Renal cortical epithelial cell (primary cell): Measurements from ENCODE around the gene SPNS2. TPM values are rescaled to one million over a fixed set of nuclear protein-coding genes. Genes with fewer than 3 reads are reported as not detected.

ENCODE experiments used
- DNase-seq: peaks from one replicate; pipeline ENCODE4 v3.0.0-alpha.2; 2011; ENCODE audit warnings: low read depth
- total RNA-seq: library from RNA; depleted of rRNA; stranded (reverse); fragments of >200 nt; gene quantifications from 2 replicates; pipeline ENCODE4 v1.2.3, GENCODE V29; 2014

The SPNS2 gene, protein sequence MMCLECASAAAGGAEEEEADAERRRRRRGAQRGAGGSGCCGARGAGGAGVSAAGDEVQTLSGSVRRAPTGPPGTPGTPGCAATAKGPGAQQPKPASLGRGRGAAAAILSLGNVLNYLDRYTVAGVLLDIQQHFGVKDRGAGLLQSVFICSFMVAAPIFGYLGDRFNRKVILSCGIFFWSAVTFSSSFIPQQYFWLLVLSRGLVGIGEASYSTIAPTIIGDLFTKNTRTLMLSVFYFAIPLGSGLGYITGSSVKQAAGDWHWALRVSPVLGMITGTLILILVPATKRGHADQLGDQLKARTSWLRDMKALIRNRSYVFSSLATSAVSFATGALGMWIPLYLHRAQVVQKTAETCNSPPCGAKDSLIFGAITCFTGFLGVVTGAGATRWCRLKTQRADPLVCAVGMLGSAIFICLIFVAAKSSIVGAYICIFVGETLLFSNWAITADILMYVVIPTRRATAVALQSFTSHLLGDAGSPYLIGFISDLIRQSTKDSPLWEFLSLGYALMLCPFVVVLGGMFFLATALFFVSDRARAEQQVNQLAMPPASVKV
- total RNA-seq: 151 and 225 TPM in 2 replicates

DNA sequence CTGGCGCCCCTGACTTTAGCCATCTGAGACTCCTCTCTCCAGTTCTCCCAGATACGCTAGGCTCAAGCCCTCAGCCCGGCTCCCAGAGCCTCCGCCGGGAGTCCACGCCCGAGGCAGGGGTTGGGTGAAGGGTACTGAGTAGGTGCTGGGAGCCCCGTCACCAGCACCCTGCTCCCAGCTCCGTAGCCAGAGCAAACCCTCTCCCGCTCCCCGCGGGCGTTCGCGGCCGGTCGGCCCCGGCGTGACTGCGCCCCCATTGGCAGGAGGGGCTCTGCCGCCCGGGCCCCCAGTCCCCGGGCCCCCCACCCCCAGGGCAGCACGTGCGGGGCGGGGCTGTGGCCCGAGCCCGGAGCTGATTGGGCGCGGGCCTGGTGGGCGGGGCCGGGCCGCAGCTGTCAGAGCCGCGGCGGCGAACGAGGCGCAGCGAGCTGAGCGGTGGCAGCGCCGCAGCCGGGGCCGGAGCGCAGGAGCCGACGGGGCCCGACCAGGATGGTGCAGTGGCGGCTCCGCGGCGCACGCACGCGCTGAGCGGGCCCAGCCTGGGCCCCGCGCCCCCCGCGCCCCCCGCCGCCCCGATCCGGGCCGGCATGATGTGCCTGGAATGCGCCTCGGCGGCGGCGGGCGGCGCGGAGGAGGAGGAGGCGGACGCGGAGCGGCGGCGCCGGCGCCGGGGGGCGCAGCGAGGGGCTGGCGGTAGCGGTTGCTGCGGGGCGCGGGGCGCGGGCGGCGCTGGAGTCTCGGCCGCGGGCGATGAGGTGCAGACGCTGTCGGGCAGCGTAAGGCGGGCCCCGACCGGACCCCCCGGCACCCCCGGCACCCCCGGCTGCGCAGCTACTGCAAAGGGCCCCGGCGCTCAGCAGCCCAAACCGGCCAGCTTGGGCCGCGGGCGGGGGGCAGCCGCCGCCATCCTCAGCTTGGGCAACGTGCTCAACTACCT, at the start of gene SPNS2:
Gene SPNS2 (plus strand): TSS at position 421 of the 937 bp plus-strand sequence. CDS start 167 bp downstream, at position 588.
- DNase-seq: peak; percentile 44

DNA sequence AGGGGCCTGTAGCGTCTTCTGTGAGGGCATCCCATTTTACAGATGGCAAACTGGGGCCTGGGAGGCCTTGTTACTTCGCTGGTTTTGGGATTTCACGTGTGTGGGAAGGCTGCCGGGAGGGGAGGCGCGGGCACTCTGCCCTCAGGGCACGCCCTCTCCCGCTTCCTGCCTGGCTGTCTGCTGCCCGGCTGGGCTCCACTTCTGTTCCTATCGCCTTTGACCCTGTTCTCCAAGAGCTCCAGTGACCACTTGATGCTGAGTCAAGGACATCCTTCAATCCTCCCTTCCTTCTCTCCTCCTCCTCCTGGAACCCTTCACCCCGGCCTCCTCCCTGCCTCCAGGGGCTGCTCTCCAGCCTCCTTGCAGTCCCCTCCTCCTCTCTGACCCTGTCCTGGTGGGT, 48.9 kb upstream of the SPNS2 start:
- no peak for DNase-seq

DNA sequence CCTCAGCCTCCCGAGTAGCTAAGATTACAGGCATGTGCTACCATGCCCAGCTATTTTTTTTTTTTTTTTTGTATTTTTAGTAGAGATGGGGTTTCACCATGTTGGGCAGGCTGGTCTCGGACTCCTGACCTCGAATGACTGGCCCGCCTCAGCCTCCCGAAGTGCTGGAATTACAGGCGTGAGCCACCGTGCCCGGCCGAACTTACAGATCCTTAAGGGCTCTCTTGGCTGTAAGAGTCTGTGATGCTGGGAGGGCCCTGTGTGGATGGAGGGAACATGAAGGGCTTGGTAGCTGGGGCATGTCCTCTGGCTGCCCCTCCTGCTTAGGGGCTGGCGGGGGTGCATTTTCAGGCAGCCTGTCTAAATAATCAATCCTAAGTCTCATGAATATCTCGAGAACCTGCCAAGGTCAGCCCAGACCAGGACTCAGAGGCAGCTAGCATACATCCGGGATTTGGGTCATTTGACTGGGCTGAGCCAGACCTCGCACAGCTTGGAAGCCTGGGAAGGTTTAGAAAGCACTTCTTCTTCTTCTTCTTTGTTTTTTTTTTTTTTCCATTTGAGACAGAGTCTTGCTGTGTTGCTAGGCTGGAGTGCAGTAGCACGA, 47.9 kb upstream of the SPNS2 start:
- DNase-seq: no peak

DNA sequence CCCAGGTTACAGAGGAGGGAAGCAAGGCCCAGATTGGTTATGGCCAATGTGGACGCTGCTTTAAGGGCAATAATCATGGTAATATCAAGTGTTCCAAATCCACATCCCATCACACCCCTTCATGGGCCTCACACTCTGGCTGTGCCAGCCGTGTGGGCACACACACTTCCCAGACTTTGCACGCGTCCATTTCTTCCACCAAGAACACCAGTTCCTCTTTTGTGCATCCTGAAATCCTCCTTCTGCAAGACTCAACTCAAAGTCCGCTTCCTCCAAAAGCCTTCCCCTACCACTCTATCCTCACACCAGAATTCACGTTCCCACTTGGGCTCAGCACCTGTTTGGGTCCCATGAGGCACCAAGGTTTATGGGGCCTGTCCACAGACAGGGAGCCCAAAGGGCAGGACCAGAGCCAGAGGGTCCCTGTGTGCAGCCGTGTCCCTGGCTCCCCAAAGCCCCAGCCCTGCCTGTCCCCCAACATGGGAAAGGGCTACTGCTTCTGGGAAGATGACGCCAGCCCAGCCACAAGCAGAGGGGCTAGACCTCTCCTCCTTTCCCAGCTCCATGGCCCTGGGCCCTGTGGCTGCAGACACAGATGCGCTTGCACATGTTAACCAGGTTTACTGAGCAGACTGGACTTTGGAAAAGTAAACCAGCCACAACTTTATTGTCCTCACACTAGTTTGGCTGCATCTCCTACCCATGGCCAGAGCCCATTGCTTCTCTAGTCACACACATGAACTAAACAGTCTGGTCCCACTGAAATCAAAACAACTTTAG, 44.7 kb upstream of the SPNS2 start:
- no peak for DNase-seq

DNA sequence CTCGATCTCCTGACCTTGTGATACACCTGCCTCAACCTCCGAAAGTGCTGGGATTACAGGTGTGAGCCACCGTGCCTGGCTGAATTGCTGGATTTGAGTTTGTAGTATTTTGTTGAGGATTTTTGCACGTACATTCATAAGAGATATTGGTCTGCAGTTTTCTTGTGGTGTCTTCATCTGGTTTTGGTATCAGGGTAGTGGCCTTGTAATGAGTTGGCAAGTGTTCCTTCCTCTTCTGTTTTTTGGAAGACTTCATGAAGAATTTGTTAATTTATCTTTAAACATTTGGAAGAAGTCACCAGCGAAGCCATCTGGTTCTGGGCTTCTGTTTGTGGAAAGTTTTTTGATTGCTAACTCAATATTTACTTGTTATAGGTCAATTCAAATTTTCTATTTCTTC, 38.0 kb upstream of the SPNS2 start:
- DNase-seq: no peak

DNA sequence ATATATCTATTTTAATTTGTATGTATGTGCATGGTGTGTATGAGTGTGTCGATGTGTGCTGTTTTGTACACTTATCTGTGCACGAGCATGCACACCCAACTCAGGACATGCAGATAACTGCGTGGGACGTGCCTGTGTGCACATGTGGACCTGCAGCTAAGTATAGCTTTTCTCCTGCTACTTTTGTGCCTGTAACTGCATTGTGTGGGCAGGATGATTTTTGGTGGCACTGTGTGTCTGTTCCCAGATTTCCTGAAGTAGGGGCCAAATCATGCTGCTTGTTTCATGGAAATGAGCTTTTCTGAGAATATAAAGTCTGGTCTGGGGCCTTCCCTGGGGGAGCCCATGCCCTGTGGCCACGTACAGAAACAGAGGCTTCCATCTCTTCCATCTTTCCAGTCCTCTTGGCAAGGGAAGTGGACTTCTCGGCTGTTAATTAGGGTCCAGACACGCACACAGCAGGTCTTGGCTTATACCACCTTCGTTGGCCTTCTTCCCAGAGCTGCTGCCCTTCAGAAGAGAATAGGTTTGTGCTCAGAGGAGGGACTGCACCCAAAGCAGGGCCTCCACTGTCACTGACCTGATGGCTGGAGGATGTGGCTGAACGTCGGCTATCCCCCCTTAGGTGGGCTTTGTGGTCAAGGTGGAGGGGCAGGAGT, 34.7 kb upstream of the SPNS2 start:
- no peak for DNase-seq

DNA sequence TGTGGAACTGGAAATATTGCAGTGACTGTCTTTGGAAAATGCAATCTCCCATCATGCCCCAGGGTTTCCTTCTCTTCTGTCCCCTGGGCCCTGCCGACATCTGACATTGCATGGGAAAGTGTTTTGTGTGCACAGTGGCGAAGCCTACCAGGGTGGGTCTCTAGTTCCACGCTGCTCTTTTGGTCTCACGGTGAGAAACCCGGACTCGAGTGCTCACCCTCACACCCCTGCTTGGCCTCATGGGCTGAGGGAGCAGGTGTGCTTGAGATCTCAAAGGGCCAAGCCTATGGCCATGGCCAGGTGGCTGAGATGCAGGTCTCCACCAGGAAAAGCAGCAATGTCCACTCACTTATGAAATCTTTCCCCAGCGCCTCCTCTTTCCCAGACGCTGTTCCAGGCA, 32.9 kb upstream of the SPNS2 start:
- no peak for DNase-seq

DNA sequence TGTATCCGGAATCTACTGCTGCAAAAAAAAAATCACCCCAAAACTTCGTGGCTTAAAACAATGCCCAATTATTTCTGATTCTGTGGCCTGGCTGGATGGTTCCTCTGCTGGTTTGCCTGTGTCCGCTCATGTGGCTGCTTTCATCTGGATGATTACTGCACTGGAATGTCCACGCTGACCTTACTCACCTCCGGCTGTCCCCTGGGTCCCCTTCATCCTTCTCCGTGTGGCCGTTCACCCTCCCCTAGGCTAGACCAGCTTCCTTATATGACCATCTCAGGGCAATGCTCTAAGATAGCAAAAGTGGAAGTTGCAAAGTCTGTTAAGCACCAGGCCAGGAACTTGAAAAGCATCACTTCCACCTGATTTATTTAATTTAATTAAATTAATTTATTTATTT, 31.4 kb upstream of the SPNS2 start:
- no peak for DNase-seq

DNA sequence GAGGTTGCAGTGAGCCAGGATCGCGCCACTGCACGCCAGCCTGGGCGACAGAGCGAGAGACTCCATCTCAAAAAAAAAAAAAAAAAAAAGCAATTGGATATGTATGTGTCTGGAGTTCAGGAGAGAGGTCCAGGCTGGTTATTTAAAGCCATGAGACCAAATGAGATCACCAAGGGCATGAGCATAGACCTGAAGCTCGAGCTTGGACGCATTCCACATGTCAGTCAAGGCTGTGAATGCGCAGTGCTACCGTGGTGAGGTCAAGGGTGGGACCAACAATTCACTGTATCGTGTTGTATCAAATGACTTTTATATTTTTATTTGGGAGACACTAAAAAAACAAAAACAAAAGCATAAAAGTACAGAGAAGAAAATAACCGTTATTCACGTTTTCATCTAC, 29.1 kb upstream of the SPNS2 start:
- DNase-seq: no peak

DNA sequence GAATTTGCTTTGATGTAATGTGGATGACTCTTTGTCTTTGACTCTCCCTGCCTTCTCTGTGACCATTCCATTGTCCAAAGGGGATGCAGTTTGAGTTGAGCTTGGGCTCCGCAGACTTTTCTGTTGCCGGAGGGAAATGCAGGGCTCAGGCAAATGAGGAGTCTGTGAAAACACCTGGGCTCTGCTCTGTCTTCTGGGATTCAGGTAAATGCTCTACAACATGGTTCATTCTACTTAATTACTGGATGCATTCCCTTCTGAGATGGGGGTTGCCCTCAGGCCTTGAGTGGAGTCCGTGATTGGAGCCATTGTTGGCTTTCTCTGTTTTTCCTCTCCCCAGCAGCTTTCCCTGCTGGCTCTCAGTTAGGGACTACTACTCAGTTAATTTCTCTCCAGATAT, 26.4 kb upstream of the SPNS2 start:
- DNase-seq: no peak

DNA sequence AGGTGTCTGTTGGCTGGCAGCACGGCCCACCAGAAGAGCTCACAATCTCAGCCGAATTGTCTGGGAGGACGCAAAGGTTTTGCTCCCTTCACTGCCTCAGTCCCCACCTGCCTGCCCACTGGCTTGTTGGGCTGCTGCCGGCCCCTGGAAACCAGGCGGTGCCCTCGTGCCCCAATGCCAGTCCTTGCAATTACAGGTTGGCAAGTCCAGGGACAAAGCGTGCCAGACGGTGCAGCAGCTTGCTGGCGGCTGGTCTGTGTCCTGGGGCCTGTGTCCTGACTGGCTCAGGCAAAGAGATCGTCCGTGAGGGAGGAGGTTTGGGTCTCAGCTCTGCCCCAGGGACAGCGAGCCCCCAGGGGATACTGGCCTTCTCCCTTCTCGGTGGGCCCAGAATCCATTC, 24.6 kb upstream of the SPNS2 start:
- no peak for DNase-seq

DNA sequence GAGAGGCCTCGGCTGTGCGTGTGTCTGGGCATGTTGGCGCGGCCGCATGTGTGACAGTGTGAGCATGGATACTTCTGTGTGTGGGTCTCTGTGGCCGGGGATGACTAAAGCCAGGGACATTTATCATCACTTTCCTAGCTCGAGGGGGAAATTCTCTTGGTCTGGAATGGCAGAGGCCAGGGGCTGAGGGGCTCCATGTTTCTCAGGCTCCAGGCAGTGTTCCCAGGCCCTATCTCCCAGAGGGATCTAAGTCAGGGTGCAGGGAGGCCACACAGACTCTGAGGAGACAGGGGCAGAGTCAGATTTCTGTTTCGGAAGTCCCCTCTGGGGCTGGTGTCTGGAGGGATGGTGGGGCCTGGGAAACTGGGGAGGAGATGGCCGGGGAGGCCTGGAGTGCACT, 23.7 kb upstream of the SPNS2 start:
- no peak for DNase-seq

DNA sequence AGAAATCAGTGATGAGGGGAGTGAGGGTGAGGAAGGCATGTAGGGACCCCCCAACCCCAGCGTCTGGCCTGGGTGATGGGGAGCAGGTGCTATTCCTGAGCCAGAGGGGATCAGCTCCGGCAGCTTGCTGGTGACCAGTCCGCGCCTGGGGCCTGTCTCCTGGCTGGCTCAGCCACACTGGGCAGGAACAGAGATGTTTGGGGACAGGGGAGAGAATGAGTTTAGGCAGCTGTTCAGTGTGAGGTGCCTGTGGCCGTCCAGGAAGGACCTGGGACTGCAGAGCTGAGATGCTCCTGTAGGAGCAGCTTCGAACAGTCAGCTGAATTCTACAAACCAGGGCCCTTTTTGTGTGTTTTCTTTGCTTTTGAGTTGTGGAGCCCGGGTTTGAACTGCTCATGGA, 23.2 kb upstream of the SPNS2 start:
- DNase-seq: no peak

DNA sequence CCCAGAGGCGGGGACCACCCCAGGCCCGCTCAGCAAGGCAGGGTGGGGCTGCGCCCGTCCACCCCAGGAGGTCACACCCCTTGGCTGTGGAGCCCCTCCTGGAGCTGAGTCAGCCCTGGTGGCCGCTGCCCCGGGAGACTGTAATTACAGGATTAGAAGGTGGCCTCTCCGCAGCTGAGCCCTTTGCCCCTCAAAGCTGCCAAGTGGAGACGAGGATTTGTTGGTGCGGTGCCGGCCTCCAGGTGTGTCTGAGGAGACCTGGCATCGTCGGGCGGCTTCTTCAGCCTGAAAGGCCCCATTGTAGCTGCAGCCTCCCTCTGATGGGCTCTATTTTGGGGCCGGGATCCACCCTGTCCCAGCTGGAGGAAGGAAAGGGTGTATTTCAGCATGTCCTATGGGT, 22.7 kb upstream of the SPNS2 start:
- no peak for DNase-seq

DNA sequence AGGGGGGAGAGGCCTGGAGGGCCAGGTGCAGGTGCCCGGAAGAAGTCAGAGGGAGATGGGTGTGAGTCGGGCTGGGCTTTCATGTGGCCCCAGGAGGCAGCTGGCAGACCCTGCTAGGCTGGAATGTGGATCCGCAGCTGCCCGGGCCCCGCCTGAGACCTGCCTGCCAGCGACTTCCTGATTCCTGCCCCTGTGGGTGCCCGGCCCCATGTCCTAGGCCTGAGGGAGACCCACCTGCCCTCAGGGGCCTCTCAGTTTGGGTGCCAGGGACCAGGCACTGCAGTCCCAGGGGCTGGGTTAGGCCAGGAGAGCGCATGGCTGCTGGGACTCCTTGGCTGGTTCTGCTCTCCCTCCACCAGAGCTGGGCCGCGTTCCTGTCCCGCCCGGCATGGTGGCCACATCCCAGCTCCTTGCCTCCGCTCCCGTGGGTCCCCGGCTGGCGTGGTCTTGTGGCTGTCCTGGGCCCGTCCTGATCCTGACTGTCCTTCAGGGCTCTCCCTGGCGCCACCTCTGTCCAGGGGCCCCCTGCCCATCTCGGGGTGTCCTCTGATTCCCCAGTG, 22.1 kb upstream of the SPNS2 start:
- no peak for DNase-seq

DNA sequence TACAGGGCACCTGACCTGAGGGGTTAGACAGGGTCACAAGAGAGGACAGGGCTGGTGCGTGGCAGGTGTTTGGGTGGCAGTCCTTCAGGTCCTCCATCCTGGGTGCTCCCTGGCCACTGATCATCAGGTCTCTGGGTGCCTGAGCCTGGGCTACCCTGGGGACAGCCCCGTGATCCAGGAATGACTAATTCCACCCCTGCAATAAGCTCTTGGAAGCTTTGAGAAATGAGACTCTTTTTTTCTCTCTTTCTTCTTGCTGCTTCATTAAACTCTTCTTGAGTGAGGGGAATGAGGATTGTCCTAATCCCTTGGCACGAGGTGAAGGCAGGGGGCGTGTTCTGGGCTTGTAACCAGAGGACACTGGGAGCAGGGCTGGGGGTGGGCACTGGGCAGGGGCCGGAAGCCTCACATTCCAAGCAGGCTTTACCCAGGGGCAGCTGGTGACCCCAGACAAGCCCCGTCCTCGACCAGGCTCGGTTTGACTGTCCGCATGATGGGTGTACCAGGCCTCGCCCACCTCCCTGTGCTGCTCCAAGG, 21.4 kb upstream of the SPNS2 start:
- DNase-seq: peak; percentile 77

DNA sequence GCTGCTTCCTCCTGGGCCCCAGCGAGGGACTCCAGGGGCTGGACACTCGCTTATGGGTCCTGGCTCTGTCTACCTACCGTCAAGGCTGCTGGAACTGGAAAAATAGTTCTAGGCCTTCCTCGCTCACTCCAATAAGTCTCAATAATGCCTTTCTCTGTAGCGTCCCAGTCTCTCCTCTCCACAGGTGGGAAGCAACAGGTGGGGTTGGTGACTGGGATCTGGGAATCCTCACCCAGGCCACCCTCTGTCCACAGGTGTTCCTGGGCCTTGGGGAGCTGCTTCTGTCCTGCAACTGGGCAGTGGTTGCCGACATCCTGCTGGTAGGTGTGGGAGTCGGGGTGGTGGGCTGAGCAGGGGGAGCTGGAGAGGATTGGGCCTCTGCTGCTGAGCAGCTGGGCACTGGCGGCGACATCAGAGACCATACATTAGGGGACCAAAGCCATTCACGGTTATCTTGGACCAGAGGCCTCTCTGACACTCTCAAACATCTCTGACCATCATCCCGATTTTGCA, 20.3 kb upstream of the SPNS2 start:
- DNase-seq: no peak

DNA sequence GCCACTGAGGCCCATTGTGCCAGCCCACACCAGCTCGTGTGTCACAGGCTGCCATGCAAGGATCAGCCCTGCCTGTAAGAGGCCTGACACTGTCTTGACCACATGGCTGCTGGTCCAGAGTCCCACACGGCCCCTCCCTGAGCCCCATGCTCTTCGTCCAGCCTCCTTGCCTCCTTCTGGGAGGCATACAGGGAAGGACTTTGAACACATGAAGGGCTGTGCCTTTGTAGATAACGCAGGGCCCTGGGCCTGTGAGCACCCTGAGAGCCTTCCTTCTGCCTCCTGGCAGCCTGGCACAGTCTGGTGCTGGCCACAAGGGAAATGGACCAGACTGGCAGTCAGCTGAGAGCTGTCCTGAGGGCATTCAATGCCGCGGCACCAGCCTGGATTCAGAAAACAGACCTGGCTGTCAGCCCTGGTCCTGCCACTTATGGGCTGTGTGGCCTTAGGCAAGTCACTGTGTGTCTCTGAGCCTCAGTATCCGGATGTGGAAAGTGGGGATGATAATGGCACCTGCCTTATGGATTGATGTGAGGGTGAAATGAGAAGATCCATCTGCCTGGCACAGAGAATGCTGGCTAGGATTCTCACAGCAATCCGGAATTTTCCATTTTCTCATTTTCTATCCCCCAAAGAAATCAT, 19.2 kb upstream of the SPNS2 start:
- peak; percentile 25 for DNase-seq

DNA sequence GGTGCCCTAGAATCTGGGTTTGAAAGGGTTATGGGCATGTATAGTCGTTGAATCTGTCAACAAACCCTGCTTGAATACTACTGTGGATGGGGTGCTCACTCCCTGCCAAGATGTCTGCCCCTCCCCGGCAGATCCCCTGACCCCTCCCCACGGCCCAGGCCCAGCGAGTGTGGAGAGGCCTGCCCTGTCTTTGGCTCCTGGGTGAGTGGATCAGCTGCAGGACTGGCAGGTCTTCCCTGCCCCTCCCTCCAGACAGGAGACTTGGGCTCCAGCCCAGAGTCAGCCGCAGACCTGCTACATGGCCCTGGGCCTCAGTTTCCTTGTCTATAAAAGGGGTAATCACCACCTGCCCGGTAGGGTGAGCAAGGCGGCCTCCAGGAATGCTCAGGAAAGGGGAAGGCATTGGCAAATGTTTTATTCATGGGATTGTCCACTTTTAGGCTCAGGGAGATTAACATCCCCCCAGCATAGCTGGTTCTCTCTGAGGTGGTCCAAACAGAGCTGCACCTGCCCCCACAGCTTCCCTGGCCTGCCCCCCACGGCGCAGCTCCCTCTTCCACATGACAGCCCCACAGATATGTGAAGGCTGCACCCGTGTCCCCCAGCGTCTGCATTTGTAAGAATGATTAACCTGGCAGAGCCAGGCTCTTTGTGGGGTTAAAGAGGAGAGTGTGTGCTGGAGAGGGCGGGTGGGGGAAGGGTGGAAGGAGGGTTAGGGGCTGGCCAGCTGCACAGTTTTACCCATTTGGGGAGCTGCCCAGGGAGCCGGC, 18.5 kb upstream of the SPNS2 start:
- DNase-seq: peak; percentile 91
